SH-SY5Y (cell line): Measurements from ENCODE around the gene GTF2IRD1.

Experiments used
- GATA2 ChIP-seq: IDR thresholded peaks from 2 replicates; pipeline ENCODE4 v1.6.1; 2011; ENCODE audit warnings: mild to moderate bottlenecking, low read depth, low read length
- GATA3 ChIP-seq: IDR thresholded peaks from 2 replicates; pipeline ENCODE4 v1.6.1; 2011; ENCODE audit warnings: low read depth, mild to moderate bottlenecking, low read length, moderate library complexity

- TF ChIP-seq GATA2 (no peak), GATA3 (no peak)
Observed at GRCh38 chr7:74515276-74515675, 61.6 kb downstream of the GTF2IRD1 start.
